HepG2 (cell line): ENCODE measurements around the gene LYST. TPM values are rescaled to one million over a fixed set of nuclear protein-coding genes. Genes with fewer than 3 reads are reported as not detected.

ENCODE experiments used
- CREBL2 ChIP-seq: sonication (generic); formaldehyde crosslinking; IDR thresholded peaks from 2 replicates; pipeline ENCODE4 v1.8.1; 2023; ENCODE audit warnings: missing genetic modification reagents, mild to moderate bottlenecking, borderline replicate concordance
- EED ChIP-seq: sonication (generic); formaldehyde crosslinking; IDR thresholded peaks from 2 replicates; pipeline ENCODE4 v1.5.0; 2020; ENCODE audit warnings: mild to moderate bottlenecking, missing genetic modification reagents
- FOXA3 ChIP-seq: IDR thresholded peaks from 2 replicates; pipeline ENCODE4 v1.6.1; 2016; ENCODE audit warnings: missing genetic modification reagents, missing compliant biosample characterization
- FOXP4 ChIP-seq: sonication (generic); formaldehyde crosslinking; IDR thresholded peaks from 2 replicates; pipeline ENCODE4 v1.4.0; 2020; ENCODE audit warnings: missing genetic modification reagents
- HDAC2 ChIP-seq: sonication (generic); formaldehyde crosslinking; IDR thresholded peaks from 2 replicates; pipeline ENCODE4 v1.4.0; 2020; ENCODE audit warnings: missing genetic modification reagents
- IKZF1 ChIP-seq: fragments of 450-650 bp; IDR thresholded peaks from 2 replicates; pipeline ENCODE4 v1.7.1; 2016
- IRX3 ChIP-seq: sonication (generic); formaldehyde crosslinking; IDR thresholded peaks from 2 replicates; pipeline ENCODE4 v1.8.1; 2023; ENCODE audit warnings: mild to moderate bottlenecking, low read depth, missing genetic modification reagents, borderline replicate concordance
- JARID2 ChIP-seq: sonication (generic); formaldehyde crosslinking; IDR thresholded peaks from 2 replicates; pipeline ENCODE4 v1.8.1; 2023; ENCODE audit warnings: missing genetic modification reagents, inconsistent platforms; ENCODE audit not compliant: insufficient replicate concordance
- MATR3 ChIP-seq: sonication (generic); formaldehyde crosslinking; IDR thresholded peaks from 2 replicates; pipeline ENCODE4 v1.4.0; 2020; ENCODE audit warnings: missing genetic modification reagents
- MLX ChIP-seq: IDR thresholded peaks from 2 replicates; pipeline ENCODE4 v1.6.1; 2016
- NFIB ChIP-seq: sonication (generic); formaldehyde crosslinking; IDR thresholded peaks from 2 replicates; pipeline ENCODE4 v1.9.0; 2021; ENCODE audit warnings: missing genetic modification reagents, mild to moderate bottlenecking, borderline replicate concordance
- SALL2 ChIP-seq: sonication (generic); formaldehyde crosslinking; IDR thresholded peaks from 2 replicates; pipeline ENCODE4 v1.8.1; 2023; ENCODE audit warnings: mild to moderate bottlenecking, missing genetic modification reagents, inconsistent platforms
- SP4 ChIP-seq: sonication (generic); formaldehyde crosslinking; IDR thresholded peaks from 2 replicates; pipeline ENCODE4 v1.8.1; 2023; ENCODE audit warnings: mild to moderate bottlenecking, missing genetic modification reagents
- TEAD2 ChIP-seq: sonication (generic); formaldehyde crosslinking; IDR thresholded peaks from 2 replicates; pipeline ENCODE4 v1.9.0; 2021; ENCODE audit warnings: missing genetic modification reagents
- TERF1 ChIP-seq: sonication (generic); formaldehyde crosslinking; IDR thresholded peaks from 2 replicates; pipeline ENCODE4 v1.8.0; 2022; ENCODE audit warnings: mild to moderate bottlenecking, missing genetic modification reagents, moderate library complexity
- ZEB1 ChIP-seq: IDR thresholded peaks from 2 replicates; pipeline ENCODE4 v1.6.1; 2012; ENCODE audit warnings: mild to moderate bottlenecking, low read depth, inconsistent platforms; ENCODE audit not compliant: insufficient replicate concordance
- ZFP82 ChIP-seq: sonication (generic); formaldehyde crosslinking; IDR thresholded peaks from 2 replicates; pipeline ENCODE4 v1.5.1; 2020; ENCODE audit warnings: mild to moderate bottlenecking, missing genetic modification reagents, borderline replicate concordance
- ZNF616 ChIP-seq: sonication (generic); formaldehyde crosslinking; IDR thresholded peaks from 2 replicates; pipeline ENCODE4 v1.5.0; 2020; ENCODE audit warnings: low read depth, mild to moderate bottlenecking, missing genetic modification reagents
- ZNF644 ChIP-seq: IDR thresholded peaks from 2 replicates; pipeline ENCODE4 v1.6.1; 2016; ENCODE audit warnings: low read depth
- ZNF670 ChIP-seq: sonication (generic); formaldehyde crosslinking; IDR thresholded peaks from 2 replicates; pipeline ENCODE4 v1.8.0; 2022; ENCODE audit warnings: mild to moderate bottlenecking, missing genetic modification reagents, borderline replicate concordance
- ZNF775 ChIP-seq: sonication (generic); formaldehyde crosslinking; IDR thresholded peaks from 2 replicates; pipeline ENCODE4 v1.4.0; 2020; ENCODE audit warnings: missing genetic modification reagents, mild to moderate bottlenecking, moderate library complexity, borderline replicate concordance
- ZSCAN25 ChIP-seq: sonication (generic); formaldehyde crosslinking; IDR thresholded peaks from 2 replicates; pipeline ENCODE4 v1.8.0; 2022; ENCODE audit warnings: mild to moderate bottlenecking, missing genetic modification reagents
- polyA plus RNA-seq, 8 experiments: library from polyadenylated mRNA; depleted of rRNA in 3 of 8; stranded (reverse) in 7 of 8; unstranded in 1 of 8; fragments of >200 nt; fragmentation: Illumina TruSeq in 4 of 8; extraction: Trizol in 4 of 8; gene quantifications; 2 replicates each; pipeline versions ENCODE4 v1.2.1 to v1.2.3, GENCODE V29; 2011 to 2016; ENCODE audit warnings: low read depth in 4 of 8, missing spikeins in 1 of 8, mixed read lengths in 1 of 8; ENCODE audit not compliant: insufficient read depth in 1 of 8
- total RNA-seq, 5 experiments: library from RNA; depleted of rRNA; stranded (reverse); fragments of >200 nt; fragmentation: Illumina TruSeq; extraction: Trizol; gene quantifications; 2 replicates each; pipeline ENCODE4 v1.2.3, GENCODE V29; 2016; ENCODE audit warnings: low read depth in 1 of 5
- TF ChIP-seq, protein P1 (sequence below): IDR thresholded peaks from 2 replicates; pipeline ENCODE4 v1.6.1; 2016; ENCODE audit warnings: low read depth, control low read depth
- TF ChIP-seq, protein P2 (sequence below): sonication (generic); formaldehyde crosslinking; IDR thresholded peaks from 2 replicates; pipeline ENCODE4 v1.4.0; 2020; ENCODE audit warnings: missing genetic modification reagents, low read depth, mild to moderate bottlenecking, borderline replicate concordance

Gene LYST
- total and polyA plus RNA-seq, 2 of the 13 experiments (the other 11 are each of a cell fraction or from before 2014, with no cell fraction given), result 0.91 to 2.5 TPM

- TF ChIP-seq, protein P1, sequence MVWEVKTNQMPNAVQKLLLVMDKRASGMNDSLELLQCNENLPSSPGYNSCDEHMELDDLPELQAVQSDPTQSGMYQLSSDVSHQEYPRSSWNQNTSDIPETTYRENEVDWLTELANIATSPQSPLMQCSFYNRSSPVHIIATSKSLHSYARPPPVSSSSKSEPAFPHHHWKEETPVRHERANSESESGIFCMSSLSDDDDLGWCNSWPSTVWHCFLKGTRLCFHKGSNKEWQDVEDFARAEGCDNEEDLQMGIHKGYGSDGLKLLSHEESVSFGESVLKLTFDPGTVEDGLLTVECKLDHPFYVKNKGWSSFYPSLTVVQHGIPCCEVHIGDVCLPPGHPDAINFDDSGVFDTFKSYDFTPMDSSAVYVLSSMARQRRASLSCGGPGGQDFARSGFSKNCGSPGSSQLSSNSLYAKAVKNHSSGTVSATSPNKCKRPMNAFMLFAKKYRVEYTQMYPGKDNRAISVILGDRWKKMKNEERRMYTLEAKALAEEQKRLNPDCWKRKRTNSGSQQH, result peak; percentile 71; the same call in 1 of the 2 replicates
- TF ChIP-seq ZNF616 (CRISPR knock-in tag), result no peak
- 0 out of 2 replicates have a peak, but pooled peaks have one; percentile 32 for TF ChIP-seq SALL2 (CRISPR knock-in tag)
- TF ChIP-seq MATR3 (CRISPR knock-in tag), result no peak
- no peak for TF ChIP-seq IRX3 (CRISPR knock-in tag)
- TF ChIP-seq NFIB (CRISPR knock-in tag), result no peak
- no peak for TF ChIP-seq ZNF775 (CRISPR knock-in tag)
- TF ChIP-seq EED (CRISPR knock-in tag), result no peak
- no peak for TF ChIP-seq TERF1 (CRISPR knock-in tag)
- no peak for TF ChIP-seq ZSCAN25 (CRISPR knock-in tag)
- TF ChIP-seq, protein P2, sequence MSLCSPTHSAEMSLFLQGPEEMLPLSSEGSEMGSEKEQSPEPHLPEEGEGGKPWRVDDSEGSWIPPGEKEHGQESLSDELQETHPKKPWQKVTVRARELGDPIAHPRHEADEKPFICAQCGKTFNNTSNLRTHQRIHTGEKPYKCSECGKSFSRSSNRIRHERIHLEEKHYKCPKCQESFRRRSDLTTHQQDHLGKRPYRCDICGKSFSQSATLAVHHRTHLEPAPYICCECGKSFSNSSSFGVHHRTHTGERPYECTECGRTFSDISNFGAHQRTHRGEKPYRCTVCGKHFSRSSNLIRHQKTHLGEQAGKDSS (CRISPR knock-in tag), result no peak
- peak; percentile 82 for TF ChIP-seq SP4 (CRISPR knock-in tag)
- no peak for TF ChIP-seq MLX (CRISPR knock-in tag)
- TF ChIP-seq IKZF1, result no peak
- peak; percentile 18; the same call in 1 of the 2 replicates for TF ChIP-seq FOXA3 (CRISPR knock-in tag)
- no peak for TF ChIP-seq CREBL2 (CRISPR knock-in tag)
- TF ChIP-seq ZNF670 (CRISPR knock-in tag), result no peak
- no peak for TF ChIP-seq ZFP82 (CRISPR knock-in tag)
- TF ChIP-seq TEAD2 (CRISPR knock-in tag), result no peak
- TF ChIP-seq HDAC2 (CRISPR knock-in tag), result no peak
- TF ChIP-seq FOXP4, result no peak; the same call in 1 of the 2 replicates
- TF ChIP-seq ZEB1, result no peak
- no peak for TF ChIP-seq ZNF644 (CRISPR knock-in tag)
- no peak for TF ChIP-seq JARID2 (CRISPR knock-in tag)
These were observed 473 bp upstream of the LYST start (continued) for GRCh38 chr1:235866913-235867845.
